Keratinocyte (primary cell): ENCODE results near the gene A4GALT.
"Not testable (repeated sequence)": the region's sequence is repeated elsewhere in the genome, so short reads cannot be mapped to it uniquely, and the experiment has no call there.

ENCODE experiments used
- CTCF ChIP-seq, 3 experiments: IDR thresholded peaks in 1 of 3; conservative IDR thresholded peaks in 1 of 3; optimal IDR thresholded peaks in 1 of 3; 2 replicates in 2 of 3; 3 replicates in 1 of 3; pipeline versions ENCODE3 to v1.5.1; 2011; ENCODE audit warnings: low read length in 3 of 3, mild to moderate bottlenecking in 3 of 3, moderate library complexity in 2 of 3, control low read depth in 1 of 3, inconsistent platforms in 1 of 3; ENCODE audit not compliant: insufficient read depth in 2 of 3; ENCODE audit errors: extremely low read depth in 1 of 3
- EZH2 ChIP-seq: IDR thresholded peaks from one replicate; pipeline ENCODE4 v1.6.1; 2012; ENCODE audit warnings: inconsistent platforms, mild to moderate bottlenecking, low read length, moderate library complexity

GRCh38 chr22:42755121-42755520 lies 34.5 kb upstream of the A4GALT start:
- TF ChIP-seq CTCF (optimal IDR thresholded peaks at IDR 0.05 in 1 of 3, IDR thresholded peaks at IDR 0.05 in 1 of 3, conservative IDR thresholded peaks at IDR 0.05 in 1 of 3; ENCODE audit: extremely low read depth in 1 of 3, insufficient read depth in 2 of 3, low read length in 3 of 3); EZH2: not testable (repeated sequence)
